SK-N-SH (cell line): ENCODE data around the gene CACNB3. TPM values are rescaled to one million over a fixed set of nuclear protein-coding genes. Genes with fewer than 3 reads are reported as not detected.

Experiments used
- CTCF ChIA-PET: fragments of 300-600, 350-600 bp; formaldehyde crosslinking; extraction: SDS; loops from one replicate; lab custom pipeline; 2021; lab: Yijun Ruan, JAX
- POLR2A ChIA-PET: fragments of 350-600 bp; sonication (Branson Sonifier 250); formaldehyde crosslinking; extraction: SDS; loops from one replicate; lab custom pipeline; 2020; ENCODE audit warnings: antibody characterized with exemption, inconsistent platforms; lab: Yijun Ruan, JAX
- DNase-seq: peaks from one replicate; pipeline ENCODE4 v3.0.0; 2012
- H2AFZ ChIP-seq: fragments of 200-600 bp; sonication (generic); 2 replicates; pipeline ENCODE4 v1.8.1; 2016; ENCODE audit warnings: antibody characterized with exemption, mild to moderate bottlenecking, low read depth
- H3F3A ChIP-seq: fragments of 200-600 bp; sonication (generic); replicated peaks from 2 replicates; pipeline ENCODE3; 2016; ENCODE audit warnings: antibody characterized with exemption, mild to moderate bottlenecking; ENCODE audit not compliant: insufficient read depth
- H3K27ac ChIP-seq, 2 experiments: fragments of 200-500 bp in 1 of 2; fragments of 200-600 bp in 1 of 2; sonication (Bioruptor generic) in 1 of 2; sonication (generic), shearing (Covaris generic) in 1 of 2; 2 replicates each; pipeline versions ENCODE4 v1.5.1 to v1.6.1; 2014 to 2016; ENCODE audit warnings: low read depth in 2 of 2, inconsistent platforms in 1 of 2, low read length in 1 of 2, mild to moderate bottlenecking in 1 of 2, mixed read lengths in 1 of 2
- H3K27me3 ChIP-seq: fragments of 200-600 bp; sonication (generic), shearing (Covaris generic); 2 replicates; pipeline ENCODE4 v1.6.1; 2016; ENCODE audit warnings: mixed run types; ENCODE audit not compliant: insufficient read depth
- H3K36me3 ChIP-seq, 2 experiments: fragments of 200-500 bp in 1 of 2; fragments of 200-600 bp in 1 of 2; sonication (Bioruptor generic) in 1 of 2; sonication (generic) in 1 of 2; replicated peaks in 1 of 2; 2 replicates each; pipeline versions ENCODE3 to v1.5.1; 2014 to 2016; ENCODE audit warnings: low read length in 1 of 2, mild to moderate bottlenecking in 1 of 2; ENCODE audit not compliant: insufficient read depth in 2 of 2, control insufficient read depth in 1 of 2
- H3K4me1 ChIP-seq, 2 experiments: fragments of 200-500 bp in 1 of 2; fragments of 200-600 bp in 1 of 2; sonication (Bioruptor generic) in 1 of 2; sonication (generic), shearing (Covaris generic) in 1 of 2; 2 replicates each; pipeline versions ENCODE4 v1.5.1 to v1.6.1; 2014 to 2016; ENCODE audit warnings: low read depth in 1 of 2, low read length in 1 of 2, mixed run types in 1 of 2; ENCODE audit not compliant: insufficient read depth in 2 of 2, control insufficient read depth in 1 of 2
- H3K4me2 ChIP-seq: fragments of 200-600 bp; sonication (generic), shearing (Covaris generic); 2 replicates; pipeline ENCODE4 v1.6.1; 2017; ENCODE audit warnings: mixed run types
- H3K4me3 ChIP-seq, 2 experiments: fragments of 200-500 bp in 1 of 2; fragments of 200-600 bp in 1 of 2; sonication (Bioruptor generic) in 1 of 2; sonication (generic), shearing (Covaris generic) in 1 of 2; 2 replicates each; pipeline versions ENCODE4 v1.5.1 to v1.8.1; 2014 to 2016; ENCODE audit warnings: low read depth in 2 of 2, inconsistent platforms in 1 of 2, low read length in 1 of 2, mild to moderate bottlenecking in 1 of 2, mixed read lengths in 1 of 2, moderate library complexity in 1 of 2
- H3K79me2 ChIP-seq: fragments of 200-600 bp; sonication (generic); 2 replicates; pipeline ENCODE4 v1.8.1; 2017; ENCODE audit warnings: mild to moderate bottlenecking; ENCODE audit not compliant: insufficient read depth
- H3K9ac ChIP-seq: fragments of 200-600 bp; sonication (generic); 2 replicates; pipeline ENCODE4 v1.6.1; 2017; ENCODE audit warnings: mixed run types
- H3K9me2 ChIP-seq: fragments of 200-600 bp; sonication (generic); 2 replicates; pipeline ENCODE4 v1.6.1; 2017; ENCODE audit warnings: mixed run types
- H3K9me3 ChIP-seq: fragments of 200-600 bp; sonication (generic); 2 replicates; pipeline ENCODE4 v1.6.1; 2017; ENCODE audit warnings: mixed run types, mild to moderate bottlenecking, moderate library complexity
- H4K20me1 ChIP-seq: fragments of 200-600 bp; sonication (generic); 2 replicates; pipeline ENCODE4 v1.6.1; 2017; ENCODE audit warnings: mild to moderate bottlenecking, mixed run types; ENCODE audit not compliant: insufficient read depth
- ELF1 ChIP-seq: IDR thresholded peaks from 2 replicates; pipeline ENCODE4 v1.4.0; 2012
- EP300 ChIP-seq, 2 experiments: IDR thresholded peaks; 2 replicates each; pipeline versions ENCODE4 v1.4.0 to v1.6.1; 2012; ENCODE audit warnings: borderline replicate concordance in 1 of 2, low read depth in 1 of 2, low read length in 1 of 2
- FOXJ3 ChIP-seq: sonication (generic); formaldehyde crosslinking; IDR thresholded peaks from 2 replicates; pipeline ENCODE4 v1.5.1; 2020; ENCODE audit warnings: mild to moderate bottlenecking, missing genetic modification reagents
- FOXM1 ChIP-seq: IDR thresholded peaks from 2 replicates; pipeline ENCODE4 v1.4.0; 2012; ENCODE audit warnings: low read depth, mild to moderate bottlenecking
- GABPA ChIP-seq: IDR thresholded peaks from 2 replicates; pipeline ENCODE4 v1.4.0; 2012; ENCODE audit warnings: low read depth, mild to moderate bottlenecking
- MEF2A ChIP-seq: IDR thresholded peaks from 2 replicates; pipeline ENCODE4 v1.4.0; 2012; ENCODE audit warnings: low read depth, borderline replicate concordance
- MXI1 ChIP-seq: IDR thresholded peaks from 2 replicates; pipeline ENCODE4 v1.6.1; 2012; ENCODE audit warnings: mild to moderate bottlenecking, low read depth, low read length, improper control_type of control experiment
- NRF1 ChIP-seq: IDR thresholded peaks from 2 replicates; pipeline ENCODE4 v1.6.1; 2012; ENCODE audit warnings: low read depth, mild to moderate bottlenecking, low read length
- POLR2AphosphoS5 ChIP-seq: IDR thresholded peaks from 2 replicates; pipeline ENCODE4 v1.6.1; 2012; ENCODE audit warnings: low read depth, low read length
- RAD21 ChIP-seq: IDR thresholded peaks from 2 replicates; pipeline ENCODE4 v1.6.1; 2012; ENCODE audit warnings: mild to moderate bottlenecking, low read length
- RCOR1 ChIP-seq: fragments of 150-350 bp; IDR thresholded peaks from 2 replicates; pipeline ENCODE4 v1.6.1; 2017; ENCODE audit warnings: antibody characterized with exemption, low read length
- RFX5 ChIP-seq: IDR thresholded peaks from 2 replicates; pipeline ENCODE4 v1.6.1; 2012; ENCODE audit warnings: mild to moderate bottlenecking, improper control_type of control experiment, low read length
- SMC3 ChIP-seq: IDR thresholded peaks from 2 replicates; pipeline ENCODE4 v1.6.1; 2012; ENCODE audit warnings: low read depth, low read length, improper control_type of control experiment
- TAF1 ChIP-seq: IDR thresholded peaks from 2 replicates; pipeline ENCODE4 v1.6.1; 2012; ENCODE audit warnings: low read depth, mild to moderate bottlenecking, low read length, moderate library complexity, borderline replicate concordance
- YY1 ChIP-seq: IDR thresholded peaks from 2 replicates; pipeline ENCODE4 v1.4.0; 2012; ENCODE audit warnings: low read depth, mild to moderate bottlenecking
- WGBS: methylation state at CpG from one replicate; pipeline ENCODE4 v1.1.6; 2017; ENCODE audit warnings: low lambda C conversion rate; 5-methylcytosine and 5-hydroxymethylcytosine counted together
- polyA plus RNA-seq, 3 experiments: library from polyadenylated mRNA; depleted of rRNA; stranded (reverse); fragments of >200 nt; gene quantifications; 2 replicates each; pipeline ENCODE4 v1.2.3, GENCODE V29; 2012
- TF ChIP-seq, protein P1 (sequence below): IDR thresholded peaks from 2 replicates; pipeline ENCODE4; 2012
- TF ChIP-seq, protein P2 (sequence below): IDR thresholded peaks from 2 replicates; pipeline ENCODE4 v1.4.0; 2012; ENCODE audit warnings: low read depth, borderline replicate concordance
- TF ChIP-seq, protein P3 (sequence below): fragments of 200-600 bp; sonication (generic); IDR thresholded peaks from 2 replicates; pipeline ENCODE4 v1.6.1; 2017; ENCODE audit warnings: antibody characterized with exemption, mild to moderate bottlenecking, moderate library complexity
- TF ChIP-seq, protein P4 (sequence below): fragments of 150-350 bp; IDR thresholded peaks from 2 replicates; pipeline ENCODE4 v1.6.1; 2017; ENCODE audit warnings: antibody characterized with exemption, low read length, low read depth, borderline replicate concordance
- TF ChIP-seq, protein P5 (sequence below): IDR thresholded peaks from 2 replicates; pipeline ENCODE4 v1.4.0; 2012; ENCODE audit warnings: low read depth

The CACNB3 gene
- polyA plus RNA-seq, 1 of the 3 experiments (the other 2 are of a cell fraction), result 34.6 TPM

DNA sequence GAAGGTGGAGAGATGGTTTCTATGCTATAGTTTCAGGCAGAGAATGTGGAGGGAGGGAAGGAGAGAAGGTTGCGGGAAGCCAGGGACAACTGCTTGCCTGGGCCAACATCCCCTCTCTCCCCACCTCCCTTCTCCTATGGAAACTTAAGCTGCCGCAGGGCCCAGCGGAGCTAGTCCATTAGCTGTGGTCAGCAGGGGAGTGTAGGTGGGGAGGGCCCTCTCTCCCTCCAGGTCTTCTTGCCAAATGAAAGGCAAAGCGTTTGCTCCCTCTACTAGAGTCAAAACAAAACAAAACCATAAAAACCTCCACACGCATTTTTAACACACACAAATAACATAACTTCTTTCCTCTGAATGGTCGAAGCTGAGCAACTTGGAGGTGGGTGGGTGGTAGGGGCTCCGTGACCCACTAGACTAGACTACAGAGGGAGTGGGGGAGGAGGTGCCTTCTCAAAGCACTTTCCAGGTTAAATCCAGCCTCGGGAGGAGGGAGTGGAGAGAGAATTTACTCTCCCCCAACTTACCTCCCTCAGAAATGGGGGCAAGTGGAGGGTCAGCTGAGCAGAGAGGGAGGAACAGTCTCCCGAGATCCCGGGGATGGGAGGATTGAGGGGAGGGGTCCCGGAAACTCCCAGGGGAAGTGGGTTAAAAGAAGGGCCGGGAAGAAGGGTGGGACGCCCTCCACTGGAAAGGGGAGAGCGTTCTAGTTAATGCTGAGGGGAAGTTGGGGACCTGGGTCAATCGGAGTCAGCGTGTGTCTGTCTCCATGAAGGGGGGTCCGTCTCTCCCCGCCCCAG is 4.6 kb upstream of the CACNB3 start:
- POLR2A ChIA-PET, result interaction anchor here (1.3 kb wide), 1 partner anchor 16 kb away, joined by 5 read pairs; no protein-coding TSS in a partner anchor
- Histone ChIP-seq H3K4me2 (peak overlapping the region; percentile 97), H3F3A (peaks cover 6% of the 10 kb centered on the region), H3K79me2 (peaks cover 12% of the 10 kb centered on the region), H3K4me3 (peak overlapping the region; percentile 68 to 75), H3K9me3 (no peaks in the 10 kb centered on the region), H3K4me1 (peaks cover 18 to 31% of the 10 kb centered on the region in 2 experiments; a peak in 3 of 4 replicates), H3K36me3 (no peaks in the 10 kb centered on the region), H4K20me1 (no peaks in the 10 kb centered on the region), H3K27ac (no peak overlapping the region; a peak in 1 of 4 replicates), H3K9ac (peak overlapping the region; percentile 76), H2AFZ (peak overlapping the region; percentile 96; the same call in 1 of the 2 replicates), H3K27me3 (no peaks in the 10 kb centered on the region), H3K9me2 (no peaks in the 10 kb centered on the region)
- CTCF ChIA-PET, result interaction anchor here (0.6 to 6.9 kb wide), 20 partner anchors 9 to 144 kb away, joined by 3 to 118 read pairs (median 6); partner anchors contain the start of genes ADCY6, ARF3, DDX23 and KANSL2
- WGBS, result 82% methylated on average over 18 of the region's 18 CpGs
- TF ChIP-seq, protein P1, sequence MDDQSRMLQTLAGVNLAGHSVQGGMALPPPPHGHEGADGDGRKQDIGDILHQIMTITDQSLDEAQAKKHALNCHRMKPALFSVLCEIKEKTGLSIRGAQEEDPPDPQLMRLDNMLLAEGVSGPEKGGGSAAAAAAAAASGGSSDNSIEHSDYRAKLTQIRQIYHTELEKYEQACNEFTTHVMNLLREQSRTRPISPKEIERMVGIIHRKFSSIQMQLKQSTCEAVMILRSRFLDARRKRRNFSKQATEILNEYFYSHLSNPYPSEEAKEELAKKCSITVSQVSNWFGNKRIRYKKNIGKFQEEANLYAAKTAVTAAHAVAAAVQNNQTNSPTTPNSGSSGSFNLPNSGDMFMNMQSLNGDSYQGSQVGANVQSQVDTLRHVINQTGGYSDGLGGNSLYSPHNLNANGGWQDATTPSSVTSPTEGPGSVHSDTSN, result no peak
- TF ChIP-seq FOXJ3 (CRISPR knock-in tag), result no peak
- no peak for TF ChIP-seq YY1
- no peak for TF ChIP-seq RFX5
- no peak for TF ChIP-seq GABPA
- TF ChIP-seq ELF1, result no peak
- no peak for TF ChIP-seq MEF2A
- no peak for TF ChIP-seq POLR2AphosphoS5
- no peak for TF ChIP-seq RCOR1
- TF ChIP-seq, protein P2, sequence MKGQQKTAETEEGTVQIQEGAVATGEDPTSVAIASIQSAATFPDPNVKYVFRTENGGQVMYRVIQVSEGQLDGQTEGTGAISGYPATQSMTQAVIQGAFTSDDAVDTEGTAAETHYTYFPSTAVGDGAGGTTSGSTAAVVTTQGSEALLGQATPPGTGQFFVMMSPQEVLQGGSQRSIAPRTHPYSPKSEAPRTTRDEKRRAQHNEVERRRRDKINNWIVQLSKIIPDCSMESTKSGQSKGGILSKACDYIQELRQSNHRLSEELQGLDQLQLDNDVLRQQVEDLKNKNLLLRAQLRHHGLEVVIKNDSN, result no peak
- TF ChIP-seq RAD21, result no peak
- no peak for TF ChIP-seq TAF1
- TF ChIP-seq, protein P3, sequence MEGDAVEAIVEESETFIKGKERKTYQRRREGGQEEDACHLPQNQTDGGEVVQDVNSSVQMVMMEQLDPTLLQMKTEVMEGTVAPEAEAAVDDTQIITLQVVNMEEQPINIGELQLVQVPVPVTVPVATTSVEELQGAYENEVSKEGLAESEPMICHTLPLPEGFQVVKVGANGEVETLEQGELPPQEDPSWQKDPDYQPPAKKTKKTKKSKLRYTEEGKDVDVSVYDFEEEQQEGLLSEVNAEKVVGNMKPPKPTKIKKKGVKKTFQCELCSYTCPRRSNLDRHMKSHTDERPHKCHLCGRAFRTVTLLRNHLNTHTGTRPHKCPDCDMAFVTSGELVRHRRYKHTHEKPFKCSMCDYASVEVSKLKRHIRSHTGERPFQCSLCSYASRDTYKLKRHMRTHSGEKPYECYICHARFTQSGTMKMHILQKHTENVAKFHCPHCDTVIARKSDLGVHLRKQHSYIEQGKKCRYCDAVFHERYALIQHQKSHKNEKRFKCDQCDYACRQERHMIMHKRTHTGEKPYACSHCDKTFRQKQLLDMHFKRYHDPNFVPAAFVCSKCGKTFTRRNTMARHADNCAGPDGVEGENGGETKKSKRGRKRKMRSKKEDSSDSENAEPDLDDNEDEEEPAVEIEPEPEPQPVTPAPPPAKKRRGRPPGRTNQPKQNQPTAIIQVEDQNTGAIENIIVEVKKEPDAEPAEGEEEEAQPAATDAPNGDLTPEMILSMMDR, result no peak
- TF ChIP-seq, protein P4, sequence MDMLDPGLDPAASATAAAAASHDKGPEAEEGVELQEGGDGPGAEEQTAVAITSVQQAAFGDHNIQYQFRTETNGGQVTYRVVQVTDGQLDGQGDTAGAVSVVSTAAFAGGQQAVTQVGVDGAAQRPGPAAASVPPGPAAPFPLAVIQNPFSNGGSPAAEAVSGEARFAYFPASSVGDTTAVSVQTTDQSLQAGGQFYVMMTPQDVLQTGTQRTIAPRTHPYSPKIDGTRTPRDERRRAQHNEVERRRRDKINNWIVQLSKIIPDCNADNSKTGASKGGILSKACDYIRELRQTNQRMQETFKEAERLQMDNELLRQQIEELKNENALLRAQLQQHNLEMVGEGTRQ, result no peak
- TF ChIP-seq MXI1, result no peak
- no peak for TF ChIP-seq EP300 (IDR thresholded peaks at IDR 0.05; ENCODE audit: borderline replicate concordance in 1 of 2, low read depth in 1 of 2, low read length in 1 of 2)
- TF ChIP-seq FOXM1, result no peak
- TF ChIP-seq SMC3, result no peak
- no peak for TF ChIP-seq NRF1
- TF ChIP-seq, protein P5, sequence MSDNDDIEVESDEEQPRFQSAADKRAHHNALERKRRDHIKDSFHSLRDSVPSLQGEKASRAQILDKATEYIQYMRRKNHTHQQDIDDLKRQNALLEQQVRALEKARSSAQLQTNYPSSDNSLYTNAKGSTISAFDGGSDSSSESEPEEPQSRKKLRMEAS, result no peak
- no peak for DNase-seq
